Endothelial cell of umbilical vein (primary cell): Measurements from ENCODE around the gene SPTBN4. TPM values are rescaled to one million over a fixed set of nuclear protein-coding genes. Genes with fewer than 3 reads are reported as not detected.

Experiments
- BruUV-seq: library from RNA; stranded (reverse); fragments of 400-500 nt; replicated peaks from 2 replicates; lab custom pipeline; 2021; lab: Mats Ljungman, UMichigan
- CTCF ChIA-PET: fragments of 300-600, 350-600 bp; sonication (Branson Sonifier 250); formaldehyde crosslinking; loops from one replicate; lab custom pipeline; 2021; ENCODE audit warnings: antibody characterized with exemption, inconsistent platforms; lab: Charles Lee
- POLR2A ChIA-PET: fragments of 300-600, 350-600 bp; sonication (Branson Sonifier 250); formaldehyde crosslinking; loops from one replicate; lab custom pipeline; 2021; ENCODE audit warnings: antibody characterized with exemption, inconsistent platforms; lab: Charles Lee
- DNase-seq: peaks from one replicate; pipeline ENCODE4 v3.0.0-alpha.2; 2011; ENCODE audit warnings: low read depth, low spot score
- FAIRE-seq: peaks from 2 replicates; lab custom pipeline; 2011; peaks lifted over from hg19 to GRCh38; lab: Jason Lieb, UNC
- H2AFZ ChIP-seq: 2 replicates; pipeline ENCODE4 v1.6.0; 2012; ENCODE audit warnings: low read depth, low read length, control low read depth, inconsistent platforms
- H3K27ac ChIP-seq: 2 replicates; pipeline ENCODE4 v1.5.1; 2011; ENCODE audit warnings: low read depth, mild to moderate bottlenecking, control low read depth, low read length, moderate library complexity; ENCODE audit not compliant: insufficient read depth
- H3K27me3 ChIP-seq, 2 experiments: 2 replicates each; pipeline versions ENCODE4 v1.6.0 to v1.6.1; 2011; ENCODE audit warnings: low read length in 2 of 2, mixed read lengths in 1 of 2; ENCODE audit not compliant: control insufficient read depth in 2 of 2, insufficient read depth in 2 of 2
- H3K36me3 ChIP-seq, 2 experiments: 2 replicates in 1 of 2; 3 replicates in 1 of 2; pipeline ENCODE4 v1.5.1; 2011; ENCODE audit warnings: low read length in 2 of 2, mild to moderate bottlenecking in 1 of 2, moderate library complexity in 1 of 2; ENCODE audit not compliant: control insufficient read depth in 2 of 2, insufficient read depth in 2 of 2; ENCODE audit errors: extremely low read depth in 1 of 2
- H3K4me1 ChIP-seq: 3 replicates; pipeline ENCODE4 v1.5.1; 2011; ENCODE audit warnings: mild to moderate bottlenecking, low read length; ENCODE audit not compliant: control insufficient read depth, insufficient read depth; ENCODE audit errors: extremely low read depth
- H3K4me2 ChIP-seq: 2 replicates; pipeline ENCODE4 v1.6.1; 2011; ENCODE audit warnings: low read length, control low read depth, mixed read lengths; ENCODE audit not compliant: insufficient read depth
- H3K4me3 ChIP-seq, 3 experiments: fragments of 200-600 bp in 1 of 3; sonication (generic), shearing (Covaris generic) in 1 of 3; replicated peaks in 1 of 3; 2 replicates each; pipeline ENCODE4 v1.5.1; 2011 to 2016; ENCODE audit warnings: control low read depth in 3 of 3, low read length in 3 of 3, mild to moderate bottlenecking in 2 of 3, inconsistent platforms in 1 of 3, low read depth in 1 of 3, moderate library complexity in 1 of 3; ENCODE audit not compliant: insufficient read depth in 1 of 3
- H3K79me2 ChIP-seq: 2 replicates; pipeline ENCODE4 v1.6.0; 2012; ENCODE audit warnings: low read length, inconsistent platforms; ENCODE audit not compliant: control insufficient read depth, insufficient read depth
- H3K9ac ChIP-seq: replicated peaks from 2 replicates; pipeline ENCODE3; 2011; ENCODE audit warnings: low read length, control low read depth; ENCODE audit not compliant: insufficient read depth; ENCODE audit errors: extremely low read depth
- H3K9me1 ChIP-seq: replicated peaks from 3 replicates; pipeline ENCODE4 v1.6.0; 2011; ENCODE audit warnings: mild to moderate bottlenecking, low read length; ENCODE audit not compliant: control insufficient read depth, insufficient read depth; ENCODE audit errors: extremely low read depth
- H3K9me3 ChIP-seq: replicated peaks from 2 replicates; pipeline ENCODE4 v1.5.1; 2012; ENCODE audit warnings: low read length, inconsistent platforms; ENCODE audit not compliant: control insufficient read depth, insufficient read depth
- H4K20me1 ChIP-seq: replicated peaks from 2 replicates; pipeline ENCODE3; 2011; ENCODE audit warnings: mild to moderate bottlenecking, low read length; ENCODE audit not compliant: control insufficient read depth, insufficient read depth; ENCODE audit errors: extremely low read depth
- CTCF ChIP-seq, 2 donors: IDR thresholded peaks; 1 replicate in 1 of 2; 2 replicates in 1 of 2; pipeline ENCODE4 v1.5.1; 2011; ENCODE audit warnings: low read length in 2 of 2, mild to moderate bottlenecking in 2 of 2, moderate library complexity in 2 of 2, control low read depth in 1 of 2, inconsistent platforms in 1 of 2, low read depth in 1 of 2; ENCODE audit not compliant: insufficient read depth in 1 of 2; ENCODE audit errors: extremely low read depth in 1 of 2
- EZH2 ChIP-seq: IDR thresholded peaks from 2 replicates; pipeline ENCODE4 v1.6.1; 2012; ENCODE audit warnings: borderline replicate concordance, low read depth, mild to moderate bottlenecking, moderate library complexity, low read length, inconsistent platforms; ENCODE audit not compliant: severe bottlenecking
- FOS ChIP-seq: IDR thresholded peaks from 2 replicates; pipeline ENCODE4 v1.6.1; 2011; ENCODE audit warnings: mild to moderate bottlenecking, low read length, moderate library complexity, borderline replicate concordance; ENCODE audit not compliant: insufficient read depth
- GATA2 ChIP-seq: IDR thresholded peaks from 2 replicates; pipeline ENCODE4 v1.7.0; 2011; ENCODE audit warnings: low read depth, mild to moderate bottlenecking, moderate library complexity, mixed read lengths, low read length; ENCODE audit not compliant: insufficient read length, insufficient read depth
- JUN ChIP-seq: IDR thresholded peaks from 2 replicates; pipeline ENCODE4 v1.6.1; 2011; ENCODE audit warnings: borderline replicate concordance, low read depth; ENCODE audit not compliant: insufficient read length, insufficient read depth
- MAX ChIP-seq: IDR thresholded peaks from 2 replicates; pipeline ENCODE4 v1.6.1; 2011; ENCODE audit not compliant: insufficient read depth, insufficient read length
- MYC ChIP-seq: IDR thresholded peaks from one replicate; pipeline ENCODE4 v1.6.1; 2011; ENCODE audit warnings: mild to moderate bottlenecking, low read depth, low read length
- POLR2A ChIP-seq: IDR thresholded peaks from 2 replicates; pipeline ENCODE4 v1.6.1; 2012; ENCODE audit warnings: low read depth, mild to moderate bottlenecking, control low read depth, low read length
- POLR2AphosphoS5 ChIP-seq: IDR thresholded peaks from 2 replicates; pipeline ENCODE4 v1.6.1; 2012; ENCODE audit warnings: low read depth, mild to moderate bottlenecking, control low read depth, low read length, moderate library complexity; ENCODE audit not compliant: insufficient read depth
- dilution Hi-C: fragments of 300-500 bp; cut with MboI; formaldehyde crosslinking; loops from one replicate; pipeline ENCODE4 v1.15.0; 2019; ENCODE audit warnings: low sequenced_read_pairs; ENCODE audit not compliant: extremely low pct_ligation_motif_present
- intact Hi-C: fragments of 100-400 bp; cut with micrococcal nuclease; formaldehyde crosslinking; loops from one replicate; pipeline ENCODE4 v1.10.0; 2022
- polyA plus RNA-seq, 4 experiments: library from polyadenylated mRNA; depleted of rRNA in 3 of 4; stranded (reverse) in 3 of 4; unstranded in 1 of 4; fragments of >200 nt; gene quantifications; 2 replicates each; pipeline versions ENCODE4 v1.2.1 to v1.2.3, GENCODE V29; 2011 to 2012; ENCODE audit warnings: missing spikeins in 1 of 4
- total RNA-seq: library from RNA; stranded (reverse); gene quantifications from 2 replicates; pipeline ENCODE4 v1.2.3, GENCODE V29; 2021

The SPTBN4 gene
- total and polyA plus RNA-seq, 2 donors (not counting 3 experiments of a cell fraction or from before 2014, with no cell fraction given) = 0.33 TPM; not detected in 1

GRCh38 chr19:40471111-40471510, 4.3 kb downstream of the SPTBN4 start:
- Histone ChIP-seq H3K4me1 (peaks cover 6% of the 10 kb centered on the region), H3K4me3 (no peak overlapping the region), H3K27me3 (peaks cover 2 to 5% of the 10 kb centered on the region in 2 experiments), H3K9me3 (no peaks in the 10 kb centered on the region), H3K9me1 (no peaks in the 10 kb centered on the region), H3K9ac (no peak overlapping the region), H3K4me2 (no peak overlapping the region), H3K27ac (no peak overlapping the region), H4K20me1 (no peaks in the 10 kb centered on the region), H3K36me3 (no peaks in the 10 kb centered on the region), H2AFZ (no peak overlapping the region), H3K79me2 (no peaks in the 10 kb centered on the region)
- DNase-seq = no peak
- dilution Hi-C loops (no loop called here), intact Hi-C loops (no loop called here)
- ChIA-PET POLR2A (no interaction called here), CTCF (interaction anchor here (1.3 kb wide), 1 partner anchor 166 kb away, joined by 4 read pairs; no protein-coding TSS in a partner anchor)
- BruUV-seq = no TSS peak
- TF ChIP-seq EZH2 (no peak), JUN (no peak)
- FAIRE-seq = no peak

- ChIA-PET POLR2A (no interaction called here), CTCF (no interaction called here)
- Histone ChIP-seq H3K79me2 (no peaks in the 10 kb centered on the region), H3K4me2 (no peak overlapping the region), H3K27ac (no peak overlapping the region), H2AFZ (no peak overlapping the region), H3K36me3 (no peaks in the 10 kb centered on the region), H3K4me1 (no peaks in the 10 kb centered on the region), H3K27me3 (peaks cover 0 to under 1% of the 10 kb centered on the region in 2 experiments), H4K20me1 (no peaks in the 10 kb centered on the region), H3K4me3 (no peak overlapping the region), H3K9me3 (no peaks in the 10 kb centered on the region), H3K9ac (no peak overlapping the region), H3K9me1 (no peaks in the 10 kb centered on the region)
- no TSS peak for BruUV-seq
- no peak for TF ChIP-seq POLR2A
- TF ChIP-seq MYC = no peak
- TF ChIP-seq JUN = no peak
- TF ChIP-seq GATA2 = no peak
- no peak for TF ChIP-seq MAX
- TF ChIP-seq CTCF (IDR thresholded peaks at IDR 0.05; ENCODE audit: extremely low read depth in 1 of 2, insufficient read depth in 1 of 2, low read depth in 1 of 2, low read length in 2 of 2) = no peak
- TF ChIP-seq FOS = no peak
- no peak for TF ChIP-seq POLR2AphosphoS5
- no peak for TF ChIP-seq EZH2
- intact Hi-C loops = no loop called here
- DNase-seq (no peak), FAIRE-seq (no peak)
- dilution Hi-C loops = no loop called here
Measured at GRCh38 chr19:40472516-40472915, 5.7 kb downstream of the SPTBN4 start.
